IPS-18a (cell line): ENCODE results near the gene ARL8B.

Source experiments
- H3K27ac ChIP-seq: one replicate; pipeline ENCODE4 v1.5.1; 2013; ENCODE audit warnings: low read length
- H3K27me3 ChIP-seq: one replicate; pipeline ENCODE4 v1.6.1; 2013; ENCODE audit warnings: mild to moderate bottlenecking, low read length; ENCODE audit not compliant: control insufficient read depth, insufficient read depth
- H3K36me3 ChIP-seq: one replicate; pipeline ENCODE4 v1.6.1; 2013; ENCODE audit warnings: low read depth, low read length; ENCODE audit not compliant: control insufficient read depth
- H3K4me1 ChIP-seq: one replicate; pipeline ENCODE4 v1.6.1; 2013; ENCODE audit warnings: low read depth, low read length; ENCODE audit not compliant: control insufficient read depth
- H3K4me3 ChIP-seq: one replicate; pipeline ENCODE4 v1.5.1; 2013; ENCODE audit warnings: low read length
- H3K9ac ChIP-seq: one replicate; pipeline ENCODE4 v1.6.1; 2013; ENCODE audit warnings: mild to moderate bottlenecking, low read length, moderate library complexity
- H3K9me3 ChIP-seq: one replicate; pipeline ENCODE4 v1.6.1; 2013; ENCODE audit warnings: low read depth, low read length; ENCODE audit not compliant: control insufficient read depth

Gene ARL8B

DNA sequence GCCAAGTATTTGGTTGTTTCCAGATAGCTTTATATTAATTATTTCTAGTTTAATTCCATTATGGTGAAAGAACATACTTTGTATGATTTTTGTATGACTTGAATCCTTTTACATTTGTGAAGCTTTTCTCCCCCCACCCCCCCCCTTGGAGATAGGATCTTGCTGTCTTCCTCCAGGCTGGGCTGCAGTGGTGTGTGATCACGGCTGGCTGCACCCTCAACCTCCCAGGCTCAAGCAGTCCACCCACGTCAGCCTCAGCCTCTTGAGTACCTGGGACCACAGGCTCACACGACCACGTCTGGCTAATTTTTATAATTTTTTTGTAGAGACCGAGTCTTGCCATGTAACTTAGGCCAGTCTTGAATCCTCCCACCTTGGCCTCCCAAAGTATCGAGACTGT is 29.5 kb downstream of the ARL8B start:
- H3K27me3 ChIP-seq = no peaks in the 10 kb centered on the region
- H3K27ac ChIP-seq = no peak overlapping the region
- H3K9me3 ChIP-seq = no peaks in the 10 kb centered on the region
- H3K4me3 ChIP-seq = no peak overlapping the region
- H3K9ac ChIP-seq = no peak overlapping the region
- H3K4me1 ChIP-seq = peaks cover 5% of the 10 kb centered on the region
- no peaks in the 10 kb centered on the region for H3K36me3 ChIP-seq

DNA sequence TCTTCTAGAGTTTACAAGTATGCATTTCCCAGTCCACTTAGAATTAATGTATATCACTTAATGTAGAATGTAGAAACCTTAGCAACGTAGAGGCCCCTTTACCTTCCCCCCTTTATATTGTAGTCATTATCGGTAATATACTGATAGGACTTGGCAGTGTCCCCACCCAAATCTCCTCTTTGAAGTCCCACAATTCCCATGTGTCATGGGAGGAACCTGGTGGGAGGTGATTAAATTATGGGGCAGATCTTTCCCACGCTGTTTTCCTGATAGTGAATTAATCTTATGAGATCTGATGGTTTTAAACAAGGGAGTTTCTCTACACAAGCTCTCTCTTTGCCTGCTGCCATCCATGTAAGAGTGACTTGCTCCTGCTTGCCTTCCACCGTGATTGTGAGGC is 31.0 kb downstream of the ARL8B start:
- H3K36me3 ChIP-seq = no peaks in the 10 kb centered on the region
- no peak overlapping the region for H3K4me3 ChIP-seq
- H3K9ac ChIP-seq = no peak overlapping the region
- H3K27ac ChIP-seq = no peak overlapping the region
- peaks cover 5% of the 10 kb centered on the region for H3K4me1 ChIP-seq
- no peaks in the 10 kb centered on the region for H3K27me3 ChIP-seq
- H3K9me3 ChIP-seq = no peaks in the 10 kb centered on the region

DNA sequence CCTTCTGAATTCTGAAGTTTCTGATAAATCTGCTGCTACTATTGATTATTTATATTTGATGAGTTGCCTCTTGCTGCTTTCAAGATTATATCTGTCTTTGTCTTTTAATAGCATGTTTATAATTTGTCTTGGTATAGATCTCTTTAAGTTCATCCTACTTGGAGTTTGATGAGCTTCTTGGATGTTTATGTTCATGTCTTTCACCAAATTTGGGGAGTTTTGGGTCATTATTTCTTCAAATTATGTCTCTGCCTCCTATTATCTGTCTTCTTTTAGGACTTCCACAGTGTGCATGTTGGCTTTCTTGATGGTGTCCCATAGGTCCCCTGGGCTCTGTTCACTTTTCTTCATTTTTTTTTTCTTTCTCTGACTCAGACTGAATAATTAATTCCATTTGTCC is 33.1 kb downstream of the ARL8B start:
- Histone ChIP-seq H3K27me3 (no peaks in the 10 kb centered on the region), H3K4me1 (peaks cover 9% of the 10 kb centered on the region), H3K36me3 (no peaks in the 10 kb centered on the region), H3K4me3 (no peak overlapping the region), H3K9ac (no peak overlapping the region), H3K9me3 (no peaks in the 10 kb centered on the region), H3K27ac (no peak overlapping the region)

DNA sequence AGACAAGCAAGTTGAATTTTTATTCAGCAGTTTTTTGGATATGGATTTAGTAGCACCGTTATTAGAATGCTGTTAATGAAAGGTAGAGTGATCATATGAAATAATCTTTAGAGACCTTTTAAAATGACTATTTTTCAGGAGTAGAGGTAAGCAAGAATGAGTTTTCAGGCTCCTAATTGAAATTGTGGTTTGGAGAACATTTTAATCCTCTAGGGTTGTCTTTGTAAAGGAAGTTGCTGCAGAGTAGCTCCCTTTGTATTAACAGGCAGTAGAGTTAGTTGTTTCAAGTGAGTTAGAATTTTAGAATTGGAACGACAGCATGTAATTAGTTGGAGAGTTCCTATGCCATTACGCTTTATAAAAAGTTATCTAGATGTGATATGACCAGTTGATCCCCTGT is 38.2 kb downstream of the ARL8B start:
- Histone ChIP-seq H3K27ac (no peak overlapping the region), H3K4me1 (peaks cover 27% of the 10 kb centered on the region), H3K9me3 (no peaks in the 10 kb centered on the region), H3K27me3 (no peaks in the 10 kb centered on the region), H3K4me3 (no peak overlapping the region), H3K36me3 (no peaks in the 10 kb centered on the region), H3K9ac (no peak overlapping the region)

- Histone ChIP-seq H3K27me3 (no peaks in the 10 kb centered on the region), H3K36me3 (no peaks in the 10 kb centered on the region), H3K4me3 (no peak overlapping the region), H3K9ac (no peak overlapping the region), H3K27ac (no peak overlapping the region), H3K9me3 (no peaks in the 10 kb centered on the region), H3K4me1 (peaks cover 31% of the 10 kb centered on the region)
Measured at GRCh38 chr3:5160940-5161858, 39.1 kb downstream of the ARL8B start.

GRCh38 chr3:5162102-5162501 is 40.0 kb downstream of the ARL8B start:
- Histone ChIP-seq H3K36me3 (no peaks in the 10 kb centered on the region), H3K9ac (no peak overlapping the region), H3K4me3 (no peak overlapping the region), H3K4me1 (peaks cover 38% of the 10 kb centered on the region), H3K9me3 (no peaks in the 10 kb centered on the region), H3K27ac (no peak overlapping the region), H3K27me3 (no peaks in the 10 kb centered on the region)

- no peaks in the 10 kb centered on the region for H3K36me3 ChIP-seq
- H3K4me1 ChIP-seq = peaks cover 29% of the 10 kb centered on the region
- H3K9ac ChIP-seq = no peak overlapping the region
- H3K27ac ChIP-seq = no peak overlapping the region
- no peaks in the 10 kb centered on the region for H3K9me3 ChIP-seq
- no peaks in the 10 kb centered on the region for H3K27me3 ChIP-seq
- H3K4me3 ChIP-seq = no peak overlapping the region
Measured at GRCh38 chr3:5165698-5166097, 43.6 kb downstream of the ARL8B start.

DNA sequence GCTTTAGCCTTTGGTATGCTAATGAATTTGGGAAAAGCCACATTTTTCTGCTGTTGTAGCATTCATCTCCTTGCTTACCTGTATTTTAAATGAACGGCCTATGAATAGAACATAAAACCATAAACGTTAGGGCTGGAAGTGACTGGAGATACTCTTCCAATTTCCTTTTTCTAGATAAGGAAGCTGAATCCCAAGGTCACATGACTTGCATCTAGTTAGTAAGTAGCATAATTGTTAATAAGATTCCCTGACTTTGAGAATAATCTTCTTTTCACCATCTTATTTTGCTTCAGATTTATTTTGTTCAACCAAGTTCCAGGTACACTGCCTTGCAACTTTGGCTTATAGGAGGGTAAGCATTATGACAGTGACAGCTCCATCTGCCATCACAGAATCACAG is 44.8 kb downstream of the ARL8B start:
- Histone ChIP-seq H3K4me1 (peaks cover 18% of the 10 kb centered on the region), H3K27me3 (no peaks in the 10 kb centered on the region), H3K36me3 (peaks cover 2% of the 10 kb centered on the region), H3K9ac (no peak overlapping the region), H3K9me3 (no peaks in the 10 kb centered on the region), H3K4me3 (no peak overlapping the region), H3K27ac (no peak overlapping the region)

GRCh38 chr3:5168110-5168509 is 46.0 kb downstream of the ARL8B start:
- H3K36me3 ChIP-seq = peaks cover 10% of the 10 kb centered on the region
- H3K4me3 ChIP-seq = no peak overlapping the region
- H3K9me3 ChIP-seq = no peaks in the 10 kb centered on the region
- H3K27me3 ChIP-seq = no peaks in the 10 kb centered on the region
- H3K9ac ChIP-seq = no peak overlapping the region
- H3K4me1 ChIP-seq = peaks cover 13% of the 10 kb centered on the region
- H3K27ac ChIP-seq = no peak overlapping the region

- Histone ChIP-seq H3K27ac (no peak overlapping the region), H3K36me3 (peaks cover 17% of the 10 kb centered on the region), H3K9ac (no peak overlapping the region), H3K4me3 (no peak overlapping the region), H3K4me1 (peaks cover 13% of the 10 kb centered on the region), H3K27me3 (no peaks in the 10 kb centered on the region), H3K9me3 (no peaks in the 10 kb centered on the region)
Measured at GRCh38 chr3:5169807-5170206, 47.7 kb downstream of the ARL8B start.

GRCh38 chr3:5170975-5171374 is 48.9 kb downstream of the ARL8B start:
- H3K27ac ChIP-seq = no peak overlapping the region

DNA sequence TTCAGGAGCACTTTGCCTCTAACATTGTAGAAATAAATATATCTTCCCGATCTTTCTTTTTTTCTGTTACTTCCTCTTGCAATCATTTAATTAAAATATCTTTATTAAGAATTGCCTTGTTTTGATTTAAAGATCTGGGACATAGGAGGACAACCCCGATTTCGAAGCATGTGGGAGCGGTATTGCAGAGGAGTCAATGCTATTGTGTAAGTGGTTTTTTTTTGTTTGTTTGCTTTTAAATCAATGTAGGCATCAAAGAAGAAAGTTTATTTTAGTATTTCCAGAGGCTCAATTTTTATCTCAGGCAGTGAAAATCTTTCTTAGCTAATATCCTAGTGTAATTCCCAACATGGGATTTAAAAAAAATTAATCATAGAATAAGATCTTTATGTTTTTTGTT is 49.9 kb downstream of the ARL8B start:
- no peaks in the 10 kb centered on the region for H3K27me3 ChIP-seq
- no peak overlapping the region for H3K27ac ChIP-seq
- H3K4me3 ChIP-seq = no peak overlapping the region
- H3K4me1 ChIP-seq = no peaks in the 10 kb centered on the region
- no peak overlapping the region for H3K9ac ChIP-seq
- H3K9me3 ChIP-seq = no peaks in the 10 kb centered on the region
- H3K36me3 ChIP-seq = peaks cover 26% of the 10 kb centered on the region

More at GRCh38 chr3:5170975-5171374, 48.9 kb downstream of the ARL8B start:
- Histone ChIP-seq H3K9ac (no peak overlapping the region), H3K27me3 (no peaks in the 10 kb centered on the region), H3K4me3 (no peak overlapping the region), H3K4me1 (peaks cover 7% of the 10 kb centered on the region), H3K36me3 (peaks cover 25% of the 10 kb centered on the region), H3K9me3 (no peaks in the 10 kb centered on the region)
